ENCODE data around the gene KRTAP9-7.
"Not testable (repeated sequence)": the region's sequence is repeated elsewhere in the genome, so short reads cannot be mapped to it uniquely, and the experiment has no call there.

The KRTAP9-7 gene

DNA sequence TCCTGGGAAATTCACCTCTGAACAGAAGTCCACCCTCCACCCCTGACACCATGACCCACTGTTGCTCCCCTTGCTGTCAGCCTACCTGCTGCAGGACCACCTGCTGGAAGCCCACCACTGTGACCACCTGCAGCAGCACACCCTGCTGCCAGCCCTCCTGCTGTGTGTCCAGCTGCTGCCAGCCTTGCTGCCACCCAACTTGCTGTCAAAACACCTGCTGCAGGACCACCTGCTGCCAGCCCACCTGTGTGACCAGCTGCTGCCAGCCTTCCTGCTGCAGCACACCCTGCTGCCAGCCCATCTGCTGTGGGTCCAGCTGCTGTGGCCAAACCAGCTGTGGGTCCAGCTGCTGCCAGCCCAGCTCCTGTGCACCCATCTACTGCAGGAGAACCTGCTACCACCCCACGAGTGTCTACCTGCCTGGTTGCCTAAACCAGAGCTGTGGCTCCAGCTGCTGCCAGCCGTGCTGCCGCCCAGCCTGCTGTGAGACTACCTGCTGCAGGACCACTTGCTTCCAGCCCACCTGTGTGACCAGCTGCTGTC, at the start of gene KRTAP9-7:
Gene KRTAP9-7, plus strand, starts transcription at position 51 of the 543 bp plus-strand sequence. Its CDS starts 0 bp downstream, at position 51.
- DNase-seq (ENCODE audit: low spot score), result not testable (repeated sequence)

- TF ChIP-seq, protein P1, sequence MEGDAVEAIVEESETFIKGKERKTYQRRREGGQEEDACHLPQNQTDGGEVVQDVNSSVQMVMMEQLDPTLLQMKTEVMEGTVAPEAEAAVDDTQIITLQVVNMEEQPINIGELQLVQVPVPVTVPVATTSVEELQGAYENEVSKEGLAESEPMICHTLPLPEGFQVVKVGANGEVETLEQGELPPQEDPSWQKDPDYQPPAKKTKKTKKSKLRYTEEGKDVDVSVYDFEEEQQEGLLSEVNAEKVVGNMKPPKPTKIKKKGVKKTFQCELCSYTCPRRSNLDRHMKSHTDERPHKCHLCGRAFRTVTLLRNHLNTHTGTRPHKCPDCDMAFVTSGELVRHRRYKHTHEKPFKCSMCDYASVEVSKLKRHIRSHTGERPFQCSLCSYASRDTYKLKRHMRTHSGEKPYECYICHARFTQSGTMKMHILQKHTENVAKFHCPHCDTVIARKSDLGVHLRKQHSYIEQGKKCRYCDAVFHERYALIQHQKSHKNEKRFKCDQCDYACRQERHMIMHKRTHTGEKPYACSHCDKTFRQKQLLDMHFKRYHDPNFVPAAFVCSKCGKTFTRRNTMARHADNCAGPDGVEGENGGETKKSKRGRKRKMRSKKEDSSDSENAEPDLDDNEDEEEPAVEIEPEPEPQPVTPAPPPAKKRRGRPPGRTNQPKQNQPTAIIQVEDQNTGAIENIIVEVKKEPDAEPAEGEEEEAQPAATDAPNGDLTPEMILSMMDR (IDR thresholded peaks at IDR 0.05; ENCODE audit: extremely low read depth, missing control alignments), result no peak
These were observed 49.4 kb upstream of the KRTAP9-7 start for GRCh38 chr17:41226051-41226450.

GRCh38 chr17:41226598-41227095, 48.9 kb upstream of the KRTAP9-7 start, which contains the start of gene KRTAP9-2:
Gene KRTAP9-2, plus strand, starts transcription at chr17:41226648. Its CDS starts 7 bp downstream, at chr17:41226655.
- not testable (repeated sequence) for DNase-seq (ENCODE audit: low spot score)

More at GRCh38 chr17:41226051-41226450, 49.4 kb upstream of the KRTAP9-7 start:
- no peak for DNase-seq (ENCODE audit: low spot score)

DNA sequence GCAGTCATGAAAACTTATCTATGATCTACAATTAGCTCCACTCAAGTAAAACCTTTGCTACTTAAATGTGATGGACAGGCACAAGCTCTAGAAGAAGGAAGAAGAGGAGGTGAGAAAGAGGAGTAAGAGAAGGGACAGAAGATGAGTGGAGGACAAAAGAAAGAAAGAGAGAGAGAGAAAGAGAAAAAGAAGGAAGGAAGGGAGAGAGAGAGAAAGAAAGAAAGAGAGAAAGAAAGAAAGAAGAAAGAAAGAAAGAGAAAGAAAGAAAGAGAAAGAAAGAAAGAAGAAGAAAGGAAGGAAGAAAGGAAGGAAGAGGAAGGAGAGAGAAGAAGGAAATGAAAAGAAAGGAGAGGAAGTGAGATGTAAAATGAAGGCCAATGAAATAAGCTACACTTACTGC, 45.4 kb upstream of the KRTAP9-7 start:
- no peak for DNase-seq (ENCODE audit: low spot score)
- TF ChIP-seq, protein P1 (IDR thresholded peaks at IDR 0.05; ENCODE audit: extremely low read depth, missing control alignments), result no peak

DNA sequence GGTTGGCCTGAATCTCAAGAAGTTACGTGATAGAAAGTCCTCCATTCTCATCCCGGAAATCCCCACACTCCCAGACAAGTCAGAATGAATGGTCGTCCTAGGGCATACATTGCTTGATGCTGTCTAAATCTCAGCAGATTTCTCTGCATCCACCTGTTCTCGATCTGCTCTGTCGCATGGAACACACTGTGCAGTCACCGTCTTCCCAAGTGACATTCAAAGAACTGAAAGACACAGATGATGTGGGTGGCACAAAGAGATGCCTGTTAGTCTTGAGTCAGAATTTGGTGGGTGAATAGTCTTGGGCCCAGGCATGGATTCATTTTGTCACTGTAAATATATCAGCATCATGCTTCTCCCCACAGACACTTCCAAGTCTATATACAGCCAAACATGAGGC, 43.8 kb upstream of the KRTAP9-7 start:
- TF ChIP-seq, protein P1 (IDR thresholded peaks at IDR 0.05; ENCODE audit: extremely low read depth, missing control alignments), result no peak
- no peak for DNase-seq (ENCODE audit: low spot score)

GRCh38 chr17:41232399-41233105, 42.9 kb upstream of the KRTAP9-7 start, which contains the start of gene KRTAP9-3:
Gene KRTAP9-3, plus strand, starts transcription at chr17:41232449. Its CDS starts 53 bp downstream, at chr17:41232502.
- not testable (repeated sequence) for DNase-seq (ENCODE audit: low spot score)

DNA sequence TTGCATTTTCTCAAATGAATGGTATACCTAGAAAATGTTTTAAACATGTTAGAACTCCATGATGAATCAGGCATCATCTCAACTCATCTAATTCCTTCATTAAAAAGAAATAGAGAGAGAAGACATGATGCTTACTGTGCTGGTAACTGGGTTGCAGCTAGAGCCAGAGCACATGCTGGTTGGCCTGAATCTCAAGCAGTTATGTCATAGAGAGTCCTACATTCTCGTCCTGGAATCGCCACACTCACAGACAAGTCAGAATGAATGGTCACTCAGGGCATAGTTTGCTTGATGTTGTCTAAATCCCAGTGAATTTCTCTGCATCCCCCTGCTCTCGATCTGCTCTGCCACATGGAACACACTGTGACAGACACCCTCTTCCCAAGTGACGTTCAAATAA, 38.4 kb upstream of the KRTAP9-7 start:
- not testable (repeated sequence) for DNase-seq (ENCODE audit: low spot score)

DNA sequence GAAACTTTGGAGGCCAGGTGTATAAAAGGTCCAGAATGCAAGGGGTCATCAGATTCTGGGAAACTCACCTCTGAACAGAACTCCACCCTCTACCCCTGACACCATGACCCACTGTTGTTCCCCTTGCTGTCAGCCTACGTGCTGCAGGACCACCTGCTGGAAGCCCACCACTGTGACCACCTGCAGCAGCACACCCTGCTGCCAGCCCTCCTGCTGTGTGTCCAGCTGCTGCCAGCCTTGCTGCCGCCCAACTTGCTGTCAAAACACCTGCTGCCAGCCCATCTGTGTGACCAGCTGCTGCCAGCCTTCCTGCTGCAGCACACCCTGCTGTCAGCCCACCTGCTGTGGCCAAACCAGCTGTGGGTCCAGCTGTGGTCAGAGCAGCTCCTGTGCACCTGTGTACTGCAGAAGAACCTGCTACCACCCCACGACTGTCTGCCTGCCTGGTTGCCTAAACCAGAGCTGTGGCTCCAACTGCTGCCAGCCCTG, 37.5 kb upstream of the KRTAP9-7 start, which contains the start of gene KRTAP9-8:
Gene KRTAP9-8, plus strand, starts transcription at position 51 of the 489 bp plus-strand sequence. Its CDS starts 53 bp downstream, at position 104.
- DNase-seq (ENCODE audit: low spot score), result not testable (repeated sequence)

GRCh38 chr17:41246995-41247787, 28.3 kb upstream of the KRTAP9-7 start:
- DNase-seq (ENCODE audit: low spot score), result not testable (repeated sequence)

DNA sequence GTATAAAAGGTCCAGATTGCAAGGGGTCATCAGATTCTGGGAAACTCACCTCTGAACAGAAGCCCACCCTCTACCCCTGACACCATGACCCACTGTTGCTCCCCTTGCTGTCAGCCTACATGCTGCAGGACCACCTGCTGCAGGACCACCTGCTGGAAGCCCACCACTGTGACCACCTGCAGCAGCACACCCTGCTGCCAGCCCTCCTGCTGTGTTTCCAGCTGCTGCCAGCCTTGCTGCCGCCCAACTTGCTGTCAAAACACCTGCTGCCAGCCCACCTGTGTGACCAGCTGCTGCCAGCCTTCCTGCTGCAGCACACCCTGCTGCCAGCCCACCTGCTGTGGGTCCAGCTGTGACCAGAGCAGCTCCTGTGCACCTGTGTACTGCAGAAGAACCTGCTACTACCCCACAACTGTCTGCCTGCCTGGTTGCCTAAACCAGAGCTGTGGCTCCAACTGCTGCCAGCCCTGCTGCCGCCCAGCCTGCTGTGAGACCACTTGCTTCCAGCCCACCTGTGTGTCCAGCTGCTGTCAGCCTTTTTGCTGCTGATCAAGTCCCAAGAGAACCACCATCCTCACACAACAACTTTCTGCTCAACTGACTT, 25.8 kb upstream of the KRTAP9-7 start, which contains the start of gene KRTAP9-4:
Gene KRTAP9-4, plus strand, starts transcription at position 51 of the 604 bp plus-strand sequence. Its CDS starts 34 bp downstream, at position 85.
- DNase-seq (ENCODE audit: low spot score), result not testable (repeated sequence)

Measured in GM20000 (cell line).